HG03139 (cell line): ENCODE results near the gene PAM16.
"Not testable (repeated sequence)": the region's sequence is repeated elsewhere in the genome, so short reads cannot be mapped to it uniquely, and the experiment has no call there.

Experiments
- ATAC-seq: cut with Tn5 transposase; IDR thresholded peaks from one replicate; pipeline ENCODE4 v1.9.1; 2021; ENCODE audit not compliant: unreplicated experiment

Gene PAM16

DNA sequence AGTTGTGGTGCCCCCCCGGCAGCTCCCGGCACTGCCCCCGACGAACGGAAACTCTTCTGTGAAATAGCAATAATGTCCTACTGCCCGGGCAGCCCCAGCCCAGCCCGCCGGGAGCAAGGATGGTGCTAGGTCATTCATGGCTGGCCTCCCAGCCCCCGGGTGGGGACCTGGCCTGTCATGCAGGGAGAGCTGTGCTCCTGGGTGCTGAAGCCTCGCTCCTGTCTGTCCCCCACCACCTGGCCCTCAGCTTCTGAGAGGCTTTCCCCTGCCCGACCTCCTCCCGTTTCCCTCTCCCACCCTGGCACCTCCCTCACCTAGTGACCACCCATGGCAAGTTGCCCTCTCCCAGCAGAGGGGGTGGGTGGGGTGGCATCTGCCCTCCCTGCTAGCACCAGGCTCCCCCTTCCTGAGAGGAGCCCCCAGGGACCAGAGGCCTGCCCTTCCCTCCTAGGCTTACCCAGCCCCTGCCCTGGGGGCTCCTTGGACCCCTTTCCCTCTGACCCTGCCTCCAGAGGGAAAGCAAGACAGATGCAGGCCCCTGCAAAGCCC is 13.5 kb downstream of the PAM16 start:
- ATAC-seq, result no peak

DNA sequence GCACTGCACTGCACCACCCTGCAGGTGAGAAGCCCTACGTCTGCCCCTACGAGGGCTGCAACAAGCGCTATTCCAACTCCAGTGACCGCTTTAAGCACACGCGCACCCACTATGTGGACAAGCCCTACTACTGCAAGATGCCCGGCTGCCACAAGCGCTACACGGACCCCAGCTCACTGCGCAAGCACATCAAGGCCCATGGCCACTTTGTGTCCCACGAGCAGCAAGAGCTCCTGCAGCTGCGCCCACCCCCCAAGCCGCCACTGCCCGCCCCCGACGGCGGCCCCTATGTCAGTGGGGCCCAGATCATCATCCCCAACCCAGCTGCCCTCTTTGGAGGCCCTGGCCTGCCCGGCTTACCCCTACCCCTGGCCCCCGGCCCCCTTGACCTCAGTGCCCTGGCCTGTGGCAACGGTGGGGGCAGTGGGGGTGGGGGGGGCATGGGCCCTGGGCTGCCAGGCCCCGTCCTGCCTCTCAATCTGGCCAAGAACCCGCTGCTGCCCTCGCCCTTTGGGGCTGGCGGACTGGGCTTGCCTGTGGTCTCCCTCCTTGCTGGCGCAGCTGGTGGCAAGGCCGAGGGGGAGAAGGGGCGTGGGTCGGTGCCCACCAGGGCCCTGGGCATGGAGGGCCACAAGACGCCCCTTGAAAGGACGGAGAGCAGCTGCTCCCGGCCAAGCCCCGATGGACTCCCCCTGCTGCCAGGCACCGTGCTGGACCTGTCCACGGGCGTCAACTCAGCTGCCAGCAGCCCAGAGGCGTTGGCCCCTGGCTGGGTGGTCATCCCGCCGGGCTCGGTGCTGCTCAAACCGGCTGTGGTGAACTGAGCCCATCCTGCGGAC is 14.2 kb downstream of the PAM16 start:
- no peak for ATAC-seq

GRCh38 chr16:4334724-4335495 is 16.2 kb downstream of the PAM16 start:
- ATAC-seq, result no peak

DNA sequence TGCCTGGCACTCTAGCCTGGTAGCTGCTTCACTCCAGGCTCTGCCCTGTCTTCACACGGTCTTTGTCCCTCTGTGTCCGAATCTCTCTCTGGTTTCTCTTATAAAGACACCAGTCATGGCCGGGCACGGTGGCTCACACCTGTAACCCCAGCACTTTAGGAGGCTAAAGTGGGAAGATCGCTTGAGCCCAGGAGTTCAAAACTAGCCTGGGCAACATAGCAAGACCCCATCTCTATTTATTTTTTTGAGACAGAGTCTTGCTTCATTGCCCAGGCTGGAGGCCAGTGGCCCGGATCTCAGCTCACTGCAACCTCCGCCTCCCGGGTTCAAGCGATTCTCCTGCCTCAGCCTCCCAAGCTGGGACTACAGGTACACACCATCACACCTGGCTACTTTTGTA is 17.4 kb downstream of the PAM16 start:
- ATAC-seq, result not testable (repeated sequence)

DNA sequence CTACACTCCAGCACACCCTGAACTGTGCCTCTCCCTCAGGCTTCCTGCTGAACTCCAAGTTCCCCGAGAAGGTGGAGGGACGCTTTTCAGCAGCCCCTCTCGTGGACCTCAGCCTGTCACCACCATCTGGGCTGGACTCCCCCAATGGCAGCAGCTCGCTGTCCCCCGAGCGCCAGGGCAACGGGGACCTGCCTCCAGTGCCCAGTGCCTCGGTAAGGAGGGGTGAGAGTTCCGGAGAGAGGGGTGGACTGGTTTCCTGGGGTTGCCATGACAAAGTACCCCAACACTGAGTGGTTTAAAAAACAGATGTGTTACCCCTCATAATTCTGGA is 17.8 kb downstream of the PAM16 start:
- no peak for ATAC-seq

GRCh38 chr16:4332623-4333307 is 18.4 kb downstream of the PAM16 start:
- no peak for ATAC-seq

DNA sequence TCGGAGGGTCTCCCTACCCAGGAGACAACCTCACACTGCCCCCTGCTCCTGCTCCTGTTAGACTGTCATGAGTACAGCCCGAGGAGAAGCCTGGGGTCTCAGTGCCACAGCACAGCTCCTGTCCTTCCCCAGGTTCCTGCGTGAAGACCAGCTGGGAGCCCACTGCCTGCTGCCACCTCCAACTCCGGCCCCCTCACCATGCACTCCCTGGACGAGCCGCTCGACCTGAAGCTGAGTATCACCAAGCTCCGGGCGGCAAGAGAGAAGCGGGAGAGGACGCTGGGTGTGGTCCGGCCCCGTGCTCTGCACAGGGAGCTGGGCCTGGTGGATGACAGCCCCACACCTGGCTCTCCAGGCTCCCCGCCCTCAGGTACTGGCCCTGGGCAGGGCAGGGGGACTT is 19.0 kb downstream of the PAM16 start:
- no peak for ATAC-seq

DNA sequence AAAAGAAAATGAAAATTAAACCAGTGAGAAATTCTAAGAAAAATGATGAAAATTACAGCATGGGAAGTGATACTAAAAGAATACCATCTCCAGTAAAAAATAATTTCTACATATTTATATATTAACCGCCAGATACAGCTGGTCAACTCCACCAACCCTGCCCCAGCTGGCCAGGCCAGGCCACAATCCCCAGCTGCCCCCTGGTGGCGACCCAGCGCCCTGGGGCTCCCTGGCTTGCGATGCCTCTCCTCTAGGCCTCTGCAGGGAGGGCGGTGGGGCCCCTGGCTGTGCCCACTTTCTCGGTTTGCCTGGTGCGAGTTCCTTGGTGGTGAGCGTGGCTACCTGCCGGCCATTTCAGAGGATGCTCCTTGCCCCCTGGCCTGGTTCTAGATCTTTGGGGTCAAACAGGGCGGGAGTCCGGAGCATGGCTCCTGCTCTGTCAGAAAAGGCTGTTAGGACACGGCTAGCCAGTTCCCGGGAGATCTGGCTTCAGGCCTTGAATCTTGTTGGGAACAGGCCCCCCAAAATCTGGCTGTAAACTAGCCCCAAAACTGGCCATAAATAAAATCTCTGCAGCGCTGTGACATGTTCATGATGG is 20.7 kb downstream of the PAM16 start:
- no peak for ATAC-seq

DNA sequence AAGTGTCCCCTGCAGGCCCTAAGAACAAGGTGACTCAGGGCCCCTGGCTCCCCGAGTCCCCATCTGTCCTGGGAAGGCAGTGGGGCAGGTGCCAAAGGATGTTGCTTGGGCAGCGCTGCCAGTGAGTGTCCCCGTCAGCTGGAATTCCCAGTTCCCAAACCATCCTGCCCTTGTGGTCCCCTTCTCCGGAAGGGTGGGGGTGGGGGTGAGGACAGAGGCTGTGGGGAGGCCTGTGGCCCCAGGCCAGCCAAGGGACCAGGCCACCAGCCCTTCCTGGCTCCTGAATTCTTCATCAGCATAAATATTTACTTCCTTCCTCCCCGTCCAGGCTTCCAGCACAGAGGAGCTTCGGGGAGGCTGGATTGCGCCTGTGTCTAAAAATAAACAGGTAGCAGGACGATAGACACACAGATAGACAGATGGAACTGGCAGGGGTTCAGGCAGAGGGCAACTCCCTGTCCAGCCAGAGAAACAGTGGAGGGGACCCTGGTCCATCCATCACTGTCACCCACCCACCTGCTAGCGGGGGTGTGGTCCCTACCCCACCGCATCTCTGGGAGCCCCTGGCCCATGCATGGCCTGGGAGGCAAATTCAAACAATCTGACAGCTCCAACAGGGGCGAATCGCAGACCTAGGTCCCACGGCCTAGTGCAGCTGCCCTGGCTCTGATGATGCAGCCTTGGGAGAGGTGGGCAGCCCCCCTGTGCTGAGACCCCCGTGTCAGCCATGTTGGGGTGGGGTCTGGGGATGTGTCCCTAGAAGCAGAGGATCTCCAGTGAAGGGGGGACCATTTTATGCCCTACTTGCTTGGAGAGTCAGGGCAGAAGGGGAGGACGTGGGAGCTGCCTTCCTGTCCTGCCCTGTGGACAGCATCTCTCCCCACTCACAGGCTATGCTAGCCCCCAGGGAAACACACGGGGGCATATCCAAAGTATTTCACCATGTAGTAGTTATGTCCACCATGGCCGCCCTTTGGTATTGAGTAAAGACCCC is 22.0 kb downstream of the PAM16 start:
- ATAC-seq, result no peak

GRCh38 chr16:4328046-4328781 is 22.9 kb downstream of the PAM16 start:
- ATAC-seq, result no peak

- ATAC-seq, result no peak
Observed at GRCh38 chr16:4327386-4328045, 23.6 kb downstream of the PAM16 start.

GRCh38 chr16:4325253-4325758 is 25.8 kb downstream of the PAM16 start:
- ATAC-seq, result no peak

DNA sequence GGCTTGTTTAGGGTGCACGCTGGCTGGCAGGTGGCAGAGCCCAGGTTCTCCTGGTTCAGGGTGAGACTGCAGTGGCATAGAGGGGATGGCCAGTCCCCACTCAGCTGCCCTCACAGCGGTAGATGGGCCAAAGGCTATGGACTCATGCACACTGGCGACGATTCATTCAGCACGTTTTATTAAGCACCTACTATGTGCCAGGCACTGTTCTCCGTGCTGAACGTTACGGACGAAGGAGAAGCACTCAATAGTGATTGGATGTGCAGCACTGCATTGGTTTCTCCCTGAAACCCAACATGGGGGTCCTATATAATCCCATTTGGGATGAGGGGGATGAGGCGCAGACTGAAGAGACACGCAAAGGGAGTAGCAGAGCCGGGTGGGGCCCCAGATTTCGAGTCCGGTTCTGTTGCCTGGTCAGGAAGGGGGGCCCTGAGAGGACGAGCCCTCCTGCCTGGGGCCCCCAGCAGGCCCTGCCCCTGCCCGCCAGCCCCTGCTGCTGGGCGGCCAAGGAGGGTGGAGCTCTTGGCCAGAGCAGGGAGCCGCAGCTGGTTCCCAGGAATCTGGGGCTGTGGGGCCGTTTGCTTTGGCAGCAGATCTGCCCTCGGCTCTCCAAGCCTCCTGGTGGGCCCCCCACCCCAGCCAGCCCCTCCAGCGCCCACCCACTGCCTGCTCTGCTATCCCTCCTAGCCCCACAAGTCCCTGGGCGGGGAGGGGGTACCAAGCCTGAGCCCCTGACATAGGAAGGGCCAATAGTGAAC is 26.4 kb downstream of the PAM16 start:
- ATAC-seq, result no peak

- no peak for ATAC-seq
Observed at GRCh38 chr16:4323845-4324488, 27.2 kb downstream of the PAM16 start.

DNA sequence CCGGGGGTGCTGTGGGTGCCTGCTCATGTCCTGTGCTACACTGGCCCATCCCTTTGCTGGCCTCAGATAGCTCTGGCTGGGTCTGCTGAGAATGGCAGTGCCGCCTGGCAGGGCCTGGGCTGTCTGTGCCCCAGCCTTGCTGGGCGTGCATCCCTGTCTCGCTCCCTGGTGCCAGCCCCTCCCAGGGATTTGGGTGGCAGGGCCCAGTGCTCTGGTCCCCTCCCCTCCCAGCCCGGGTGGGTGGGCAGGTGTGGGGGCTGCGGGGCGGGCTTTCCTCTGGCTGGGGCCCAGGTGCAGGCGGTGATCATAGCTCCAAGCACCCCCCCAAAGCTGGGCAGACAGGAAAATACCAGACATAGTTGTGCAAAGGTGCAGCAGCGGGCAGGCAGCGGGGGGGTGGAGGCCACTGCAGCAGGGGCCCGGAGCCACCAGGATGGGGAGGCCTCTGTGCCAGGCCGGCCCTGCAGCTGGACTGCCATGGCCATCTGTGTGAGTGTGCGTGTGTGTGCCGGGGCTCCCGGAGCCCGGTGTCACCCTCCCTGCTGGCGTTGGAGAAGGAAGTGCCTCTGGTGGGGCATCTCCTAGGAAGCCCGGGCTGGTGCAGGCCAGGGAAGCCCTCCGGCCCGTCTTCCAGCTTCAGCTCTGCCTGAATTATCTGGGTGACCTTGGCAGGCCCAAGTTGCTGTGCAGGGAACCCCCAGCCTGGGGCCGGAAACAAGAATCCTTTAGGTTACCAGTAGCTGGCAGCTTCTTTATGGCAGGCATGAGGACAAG is 27.9 kb downstream of the PAM16 start:
- no peak for ATAC-seq
